GM12801 (cell line): Measurements from ENCODE around the gene AGK.

Source experiments
- CTCF ChIP-seq: IDR thresholded peaks from one replicate; pipeline ENCODE4 v1.5.1; 2011; ENCODE audit warnings: control low read depth; ENCODE audit not compliant: insufficient read length; ENCODE audit errors: extremely low read depth

Gene AGK

GRCh38 chr7:141593134-141593533 is 41.9 kb downstream of the AGK start:
- no peak for TF ChIP-seq CTCF

- TF ChIP-seq CTCF: no peak
These were observed 46.8 kb downstream of the AGK start for GRCh38 chr7:141597966-141598365.

- no peak for TF ChIP-seq CTCF
These were observed 47.2 kb downstream of the AGK start for GRCh38 chr7:141598408-141598807.

- no peak for TF ChIP-seq CTCF
These were observed 49.2 kb downstream of the AGK start for GRCh38 chr7:141600168-141601006.

- no peak for TF ChIP-seq CTCF
These were observed 58.4 kb downstream of the AGK start for GRCh38 chr7:141609576-141609975.

- no peak for TF ChIP-seq CTCF
These were observed 59.5 kb downstream of the AGK start for GRCh38 chr7:141610671-141611070.

GRCh38 chr7:141612861-141613260 is 61.7 kb downstream of the AGK start:
- TF ChIP-seq CTCF: no peak

GRCh38 chr7:141617280-141617679 is 66.1 kb downstream of the AGK start:
- no peak for TF ChIP-seq CTCF
